ENCODE data around the gene USPL1. TPM values are rescaled to one million over a fixed set of nuclear protein-coding genes. Genes with fewer than 3 reads are reported as not detected.
"Not testable (repeated sequence)": the region's sequence is repeated elsewhere in the genome, so short reads cannot be mapped to it uniquely, and the experiment has no call there.

The USPL1 gene
- total RNA-seq, 1 experiment from 2014 or later = 11.8 TPM

DNA sequence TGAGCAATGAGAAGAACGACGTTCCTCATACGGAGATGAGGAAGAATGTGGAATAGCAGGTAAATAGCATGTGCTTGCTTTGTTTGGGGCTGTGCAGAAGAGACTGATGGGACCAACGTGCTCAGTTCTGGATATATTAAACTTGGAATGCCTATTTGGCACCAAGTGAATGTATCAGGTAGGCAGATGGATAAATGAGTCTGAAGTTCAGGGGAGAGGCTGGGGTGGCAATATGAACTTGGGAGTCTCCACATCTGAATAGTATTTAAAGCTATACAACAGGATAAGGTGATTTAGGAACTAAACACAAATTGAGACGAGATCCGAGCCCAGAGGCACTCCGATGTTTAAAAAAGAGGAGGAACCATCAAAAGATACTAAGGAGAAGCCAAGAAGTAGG, 12.7 kb upstream of the USPL1 start:
- intact Hi-C loops (cut with micrococcal nuclease) = no loop called here
- no peak for DNase-seq (ENCODE audit: unreplicated experiment)
- BruUV-seq (replicated peaks) = no TSS peak
- CTCF ChIA-PET = interaction anchor here (1.3 kb wide), 1 partner anchor 28 kb away, joined by 3 read pairs; no protein-coding TSS in a partner anchor
- H3K4me1 Mint-ChIP-seq (ENCODE audit: insufficient read depth, unreplicated experiment) = no peaks in the 10 kb centered on the region
- H3K27me3 Mint-ChIP-seq (ENCODE audit: insufficient read depth, unreplicated experiment) = no peaks in the 10 kb centered on the region
- no peak overlapping the region for H3K4me3 Mint-ChIP-seq (ENCODE audit: unreplicated experiment)
- TF ChIP-seq, protein P1, sequence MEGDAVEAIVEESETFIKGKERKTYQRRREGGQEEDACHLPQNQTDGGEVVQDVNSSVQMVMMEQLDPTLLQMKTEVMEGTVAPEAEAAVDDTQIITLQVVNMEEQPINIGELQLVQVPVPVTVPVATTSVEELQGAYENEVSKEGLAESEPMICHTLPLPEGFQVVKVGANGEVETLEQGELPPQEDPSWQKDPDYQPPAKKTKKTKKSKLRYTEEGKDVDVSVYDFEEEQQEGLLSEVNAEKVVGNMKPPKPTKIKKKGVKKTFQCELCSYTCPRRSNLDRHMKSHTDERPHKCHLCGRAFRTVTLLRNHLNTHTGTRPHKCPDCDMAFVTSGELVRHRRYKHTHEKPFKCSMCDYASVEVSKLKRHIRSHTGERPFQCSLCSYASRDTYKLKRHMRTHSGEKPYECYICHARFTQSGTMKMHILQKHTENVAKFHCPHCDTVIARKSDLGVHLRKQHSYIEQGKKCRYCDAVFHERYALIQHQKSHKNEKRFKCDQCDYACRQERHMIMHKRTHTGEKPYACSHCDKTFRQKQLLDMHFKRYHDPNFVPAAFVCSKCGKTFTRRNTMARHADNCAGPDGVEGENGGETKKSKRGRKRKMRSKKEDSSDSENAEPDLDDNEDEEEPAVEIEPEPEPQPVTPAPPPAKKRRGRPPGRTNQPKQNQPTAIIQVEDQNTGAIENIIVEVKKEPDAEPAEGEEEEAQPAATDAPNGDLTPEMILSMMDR (IDR thresholded peaks at IDR 0.05; ENCODE audit: unreplicated experiment) = no peak
- POLR2A ChIA-PET = interaction anchor here (5.2 kb wide), 1 partner anchor 12 kb away, joined by 64 read pairs; the partner anchor contains the start of gene USPL1
- H3K27ac Mint-ChIP-seq (ENCODE audit: low read depth, unreplicated experiment) = no peak overlapping the region
- H3K36me3 Mint-ChIP-seq (ENCODE audit: insufficient read depth, unreplicated experiment) = no peaks in the 10 kb centered on the region
- no peaks in the 10 kb centered on the region for H3K9me3 Mint-ChIP-seq (ENCODE audit: unreplicated experiment)

DNA sequence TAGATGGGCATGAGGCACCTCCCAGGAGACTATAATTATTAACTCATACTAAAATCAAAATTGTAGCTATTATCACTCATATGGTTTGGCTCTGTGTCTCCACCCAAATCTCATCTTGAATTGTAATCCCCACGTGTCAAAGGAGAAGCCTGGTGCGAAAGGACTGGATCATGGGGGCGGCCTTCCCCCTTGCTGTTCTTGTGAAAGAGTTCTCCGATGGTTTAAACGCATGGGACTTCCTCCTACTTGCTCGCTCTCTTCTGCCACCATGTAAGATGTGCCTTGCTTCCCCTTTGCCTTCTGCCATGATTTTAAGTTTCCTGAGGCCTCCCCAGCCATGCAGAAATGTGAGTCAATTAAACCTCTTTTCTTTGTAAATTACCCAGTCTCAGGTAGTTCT, 10.5 kb upstream of the USPL1 start:
- H3K36me3 Mint-ChIP-seq (ENCODE audit: insufficient read depth, unreplicated experiment); H3K4me3 Mint-ChIP-seq (ENCODE audit: unreplicated experiment); H3K9me3 Mint-ChIP-seq (ENCODE audit: unreplicated experiment); DNase-seq (ENCODE audit: unreplicated experiment); BruUV-seq (replicated peaks); H3K27me3 Mint-ChIP-seq (ENCODE audit: insufficient read depth, unreplicated experiment); H3K27ac Mint-ChIP-seq (ENCODE audit: low read depth, unreplicated experiment); H3K4me1 Mint-ChIP-seq (ENCODE audit: insufficient read depth, unreplicated experiment); intact Hi-C loops (cut with micrococcal nuclease): not testable (repeated sequence)
- POLR2A ChIA-PET = interaction anchor here (1.3 to 5.2 kb wide), 3 partner anchors 10 to 185 kb away, joined by 3 to 64 read pairs (median 5); partner anchors contain the start of genes UBE2L5 and USPL1
- CTCF ChIA-PET = interaction anchor here (1.1 to 1.3 kb wide), 2 partner anchors 16 to 26 kb away, joined by 3 to 4 read pairs; no protein-coding TSS in a partner anchor

DNA sequence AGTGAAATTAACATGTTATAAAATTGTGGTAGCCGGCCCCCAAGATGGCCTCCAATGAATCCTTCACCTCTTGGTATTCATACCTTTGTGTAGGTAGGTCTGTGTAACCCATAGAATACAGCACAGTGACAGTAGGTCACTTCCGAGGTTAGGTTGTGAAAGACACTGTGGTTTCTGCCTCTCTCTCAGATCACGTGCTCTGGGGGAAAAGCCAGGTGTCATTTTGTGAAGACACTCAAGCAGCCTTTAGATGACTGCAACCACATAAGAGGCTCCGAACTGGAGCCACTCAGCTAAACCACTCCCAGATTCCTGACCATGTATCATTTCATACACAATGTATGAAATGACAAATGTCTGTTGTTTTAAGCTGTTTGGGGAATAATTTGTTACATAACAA, 9.8 kb upstream of the USPL1 start:
- Mint-ChIP-seq H3K27ac (ENCODE audit: low read depth, unreplicated experiment) (no peak overlapping the region), H3K4me3 (ENCODE audit: unreplicated experiment) (no peak overlapping the region), H3K4me1 (ENCODE audit: insufficient read depth, unreplicated experiment) (no peaks in the 10 kb centered on the region), H3K27me3 (ENCODE audit: insufficient read depth, unreplicated experiment) (no peaks in the 10 kb centered on the region), H3K9me3 (ENCODE audit: unreplicated experiment) (no peaks in the 10 kb centered on the region), H3K36me3 (ENCODE audit: insufficient read depth, unreplicated experiment) (no peaks in the 10 kb centered on the region)
- intact Hi-C loops (cut with micrococcal nuclease) = no loop called here
- TF ChIP-seq, protein P1 (IDR thresholded peaks at IDR 0.05; ENCODE audit: unreplicated experiment) = no peak
- peak; percentile 43 for DNase-seq (ENCODE audit: unreplicated experiment)
- ChIA-PET POLR2A (interaction anchor here (0.8 to 5.2 kb wide), 5 partner anchors 9 to 311 kb away, joined by 3 to 64 read pairs (median 4); partner anchors contain the start of gene USPL1), CTCF (interaction anchor here (0.5 to 1.1 kb wide), 2 partner anchors 16 to 1135 kb away, joined by 3 read pairs; no protein-coding TSS in a partner anchor)
- BruUV-seq (replicated peaks) = no TSS peak

DNA sequence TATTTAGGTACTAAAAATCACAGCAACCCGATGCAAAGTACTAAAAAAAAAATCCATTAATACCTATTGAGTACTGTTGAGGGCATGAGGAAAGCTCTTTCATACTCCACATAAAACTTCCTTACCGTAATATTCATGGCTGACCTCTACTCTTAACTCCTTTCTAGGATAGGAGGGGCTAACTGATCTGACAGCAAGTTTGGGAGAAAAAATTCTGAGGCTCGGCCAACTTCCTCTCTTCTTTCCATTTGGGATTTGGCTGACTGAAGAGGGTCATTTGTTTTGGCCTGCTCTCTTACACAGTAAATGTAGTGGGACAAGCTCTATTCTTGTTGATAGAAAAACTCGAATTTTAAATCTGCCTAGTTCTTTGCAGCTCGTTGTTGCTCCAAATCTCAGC, 9.4 kb upstream of the USPL1 start:
- Mint-ChIP-seq H3K9me3 (ENCODE audit: unreplicated experiment) (no peaks in the 10 kb centered on the region), H3K36me3 (ENCODE audit: insufficient read depth, unreplicated experiment) (no peaks in the 10 kb centered on the region), H3K4me1 (ENCODE audit: insufficient read depth, unreplicated experiment) (no peaks in the 10 kb centered on the region), H3K27me3 (ENCODE audit: insufficient read depth, unreplicated experiment) (no peaks in the 10 kb centered on the region), H3K4me3 (ENCODE audit: unreplicated experiment) (no peak overlapping the region), H3K27ac (ENCODE audit: low read depth, unreplicated experiment) (no peak overlapping the region)
- intact Hi-C loops (cut with micrococcal nuclease) = no loop called here
- CTCF ChIA-PET = interaction anchor here (0.5 to 0.6 kb wide), 2 partner anchors 23 to 1135 kb away, joined by 3 to 4 read pairs; no protein-coding TSS in a partner anchor
- POLR2A ChIA-PET = interaction anchor here (0.7 to 5.2 kb wide), 6 partner anchors 9 to 312 kb away, joined by 3 to 64 read pairs (median 4); partner anchors contain the start of gene USPL1
- DNase-seq (ENCODE audit: unreplicated experiment) = no peak
- TF ChIP-seq, protein P1 (IDR thresholded peaks at IDR 0.05; ENCODE audit: unreplicated experiment) = no peak
- BruUV-seq (replicated peaks) = no TSS peak

Data from MCF 10A (cell line).